GM19035 (cell line): Measurements from ENCODE around the gene MRPL12.

Source experiments
- ATAC-seq: cut with Tn5 transposase; IDR thresholded peaks from one replicate; pipeline ENCODE4 v1.9.1; 2021; ENCODE audit not compliant: unreplicated experiment

The MRPL12 gene

GRCh38 chr17:81715107-81715871 lies 12.1 kb downstream of the MRPL12 start:
- ATAC-seq: no peak

- ATAC-seq: no peak
Measured at GRCh38 chr17:81715872-81716673, 12.9 kb downstream of the MRPL12 start.

GRCh38 chr17:81716674-81716996 lies 13.5 kb downstream of the MRPL12 start:
- no peak for ATAC-seq

GRCh38 chr17:81717049-81717765 lies 14.0 kb downstream of the MRPL12 start:
- ATAC-seq: no peak

GRCh38 chr17:81717766-81718089 lies 14.6 kb downstream of the MRPL12 start:
- ATAC-seq: no peak

- ATAC-seq: no peak
Measured at GRCh38 chr17:81719410-81720266, 16.5 kb downstream of the MRPL12 start.

- no peak for ATAC-seq
Measured at GRCh38 chr17:81720267-81721071, 17.3 kb downstream of the MRPL12 start.

- no peak for ATAC-seq
Measured at GRCh38 chr17:81722184-81723120, 19.3 kb downstream of the MRPL12 start.

GRCh38 chr17:81723651-81724209 lies 20.6 kb downstream of the MRPL12 start:
- ATAC-seq: no peak

- ATAC-seq: no peak
Measured at GRCh38 chr17:81725439-81725838, 22.3 kb downstream of the MRPL12 start.

GRCh38 chr17:81726004-81726403 lies 22.8 kb downstream of the MRPL12 start:
- ATAC-seq: no peak

GRCh38 chr17:81727324-81728031 lies 24.3 kb downstream of the MRPL12 start:
- ATAC-seq: no peak

GRCh38 chr17:81733507-81734404 lies 30.6 kb downstream of the MRPL12 start:
- ATAC-seq: no peak

GRCh38 chr17:81734405-81735263 lies 31.5 kb downstream of the MRPL12 start:
- ATAC-seq: no peak

- no peak for ATAC-seq
Measured at GRCh38 chr17:81735264-81736102, 32.3 kb downstream of the MRPL12 start.
